Mesenchymal stem cell (in vitro differentiated cells and primary cell): Measurements from ENCODE around the gene SUPT3H.

Source experiments
- DNase-seq: peaks from one replicate; pipeline ENCODE4 v3.0.0-alpha.2; 2013
- H2AFZ ChIP-seq: one replicate; pipeline ENCODE4 v1.6.1; 2013; ENCODE audit warnings: low read depth, mild to moderate bottlenecking, control low read depth, inconsistent platforms, low read length, moderate library complexity
- H2AK5ac ChIP-seq: 2 replicates; pipeline ENCODE4 v1.6.1; 2013; ENCODE audit warnings: low read length, moderate library complexity, mild to moderate bottlenecking, inconsistent platforms; ENCODE audit not compliant: severe bottlenecking
- H2BK120ac ChIP-seq: one replicate; pipeline ENCODE4 v1.6.1; 2013; ENCODE audit warnings: low read depth, mild to moderate bottlenecking, inconsistent platforms, low read length, moderate library complexity
- H2BK12ac ChIP-seq, 2 experiments: one replicate each; pipeline ENCODE4 v1.6.1; 2013; ENCODE audit warnings: inconsistent platforms in 2 of 2, low read length in 2 of 2, mild to moderate bottlenecking in 2 of 2, moderate library complexity in 2 of 2, control low read depth in 1 of 2
- H2BK15ac ChIP-seq: one replicate; pipeline ENCODE4 v1.6.1; 2013; ENCODE audit warnings: mild to moderate bottlenecking, low read depth, inconsistent platforms; ENCODE audit not compliant: poor library complexity, severe bottlenecking
- H2BK5ac ChIP-seq: 2 replicates; pipeline ENCODE4 v1.6.1; 2013; ENCODE audit warnings: low read depth, mild to moderate bottlenecking, low read length, control low read depth, inconsistent platforms; ENCODE audit not compliant: poor library complexity, severe bottlenecking
- H3K14ac ChIP-seq, 2 experiments: one replicate each; pipeline ENCODE4 v1.6.1; 2013; ENCODE audit warnings: inconsistent platforms in 2 of 2, low read length in 2 of 2, control low read depth in 1 of 2, mild to moderate bottlenecking in 1 of 2, moderate library complexity in 1 of 2
- H3K18ac ChIP-seq, 2 experiments: one replicate each; pipeline ENCODE4 v1.6.1; 2013; ENCODE audit warnings: inconsistent platforms in 2 of 2, low read length in 2 of 2, control low read depth in 1 of 2, low read depth in 1 of 2, mild to moderate bottlenecking in 1 of 2
- H3K23ac ChIP-seq, 2 experiments: one replicate each; pipeline ENCODE4 v1.6.1; 2013; ENCODE audit warnings: inconsistent platforms in 2 of 2, low read length in 2 of 2, mild to moderate bottlenecking in 2 of 2, moderate library complexity in 2 of 2, control low read depth in 1 of 2
- H3K27ac ChIP-seq: 2 replicates; pipeline ENCODE4 v1.5.1; 2013; ENCODE audit warnings: mild to moderate bottlenecking, moderate library complexity, low read length, control low read depth, inconsistent platforms; ENCODE audit not compliant: poor library complexity, severe bottlenecking
- H3K27me3 ChIP-seq, 2 experiments: 2 replicates each; pipeline versions ENCODE4 v1.6.1 to v1.7.0; 2013; ENCODE audit warnings: low read length in 2 of 2, mild to moderate bottlenecking in 2 of 2, moderate library complexity in 2 of 2, control low read depth in 1 of 2, inconsistent platforms in 1 of 2; ENCODE audit not compliant: control insufficient read depth in 1 of 2, insufficient read depth in 1 of 2
- H3K36me3 ChIP-seq, 2 experiments: 2 replicates each; pipeline versions ENCODE4 v1.6.1 to v1.7.0; 2013; ENCODE audit warnings: low read length in 2 of 2, control low read depth in 1 of 2, inconsistent platforms in 1 of 2, low read depth in 1 of 2, mild to moderate bottlenecking in 1 of 2; ENCODE audit not compliant: insufficient read depth in 2 of 2, control insufficient read depth in 1 of 2
- H3K4ac ChIP-seq, 2 experiments: one replicate each; pipeline ENCODE4 v1.6.1; 2013; ENCODE audit warnings: inconsistent platforms in 2 of 2, low read length in 2 of 2, mild to moderate bottlenecking in 2 of 2, moderate library complexity in 2 of 2, control low read depth in 1 of 2, low read depth in 1 of 2
- H3K4me1 ChIP-seq: 2 replicates; pipeline ENCODE4 v1.6.1; 2013; ENCODE audit warnings: low read depth, low read length, control low read depth; ENCODE audit not compliant: control insufficient read depth, insufficient read depth
- H3K4me2 ChIP-seq: 2 replicates; pipeline ENCODE4 v1.6.1; 2013; ENCODE audit warnings: low read length, mild to moderate bottlenecking, inconsistent platforms; ENCODE audit not compliant: poor library complexity, severe bottlenecking
- H3K4me3 ChIP-seq, 2 experiments: 2 replicates each; pipeline versions ENCODE4 v1.5.1 to v1.7.0; 2013; ENCODE audit warnings: low read length in 2 of 2, mild to moderate bottlenecking in 2 of 2, control low read depth in 1 of 2, low read depth in 1 of 2; ENCODE audit not compliant: insufficient read depth in 1 of 2
- H3K79me1 ChIP-seq: replicated peaks from 2 replicates; pipeline ENCODE4 v1.6.1; 2013; ENCODE audit warnings: mild to moderate bottlenecking, control low read depth, low read length, inconsistent platforms; ENCODE audit not compliant: poor library complexity, severe bottlenecking
- H3K9ac ChIP-seq: 2 replicates; pipeline ENCODE4 v1.7.0; 2013; ENCODE audit warnings: mild to moderate bottlenecking, low read length, moderate library complexity
- H3K9me3 ChIP-seq: 2 replicates; pipeline ENCODE4 v1.7.0; 2013; ENCODE audit warnings: mild to moderate bottlenecking, low read length; ENCODE audit not compliant: control insufficient read depth
- H4K8ac ChIP-seq: one replicate; pipeline ENCODE4 v1.6.1; 2013; ENCODE audit warnings: inconsistent platforms, mild to moderate bottlenecking, low read length, moderate library complexity
- H4K91ac ChIP-seq: one replicate; pipeline ENCODE4 v1.6.1; 2013; ENCODE audit warnings: mild to moderate bottlenecking, low read length, inconsistent platforms
- WGBS: methylation state at CpG from one replicate; pipeline ENCODE4 v1.1.7; 2013; ENCODE audit warnings: mixed read lengths; 5-methylcytosine and 5-hydroxymethylcytosine counted together

The SUPT3H gene

DNA sequence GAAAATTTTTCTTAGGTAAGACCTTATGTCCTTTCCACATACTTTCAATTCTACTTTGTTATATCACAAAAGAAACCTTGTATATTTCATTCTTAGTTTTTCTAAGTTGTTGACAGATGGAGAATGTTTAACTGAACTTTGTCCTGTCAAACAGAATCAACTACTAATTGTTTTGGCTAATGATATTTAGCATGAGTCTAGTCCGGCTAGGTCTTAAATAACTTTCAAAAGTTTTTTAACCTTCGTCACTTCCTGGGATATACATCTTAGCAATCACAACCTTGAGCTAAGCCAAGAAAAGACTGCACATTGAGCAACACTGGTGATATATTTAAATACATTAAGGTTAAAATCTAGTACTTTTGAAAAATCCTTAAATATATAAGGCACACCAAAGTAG, 112.5 kb downstream of the SUPT3H start:
- H4K8ac ChIP-seq, result no peak overlapping the region
- H3K36me3 ChIP-seq, result no peaks in the 10 kb centered on the region
- no peak overlapping the region for H3K4ac ChIP-seq
- H3K9me3 ChIP-seq, result no peaks in the 10 kb centered on the region
- DNase-seq, result peak; percentile 8
- H2BK120ac ChIP-seq, result no peak overlapping the region
- H3K4me3 ChIP-seq, result no peak overlapping the region
- no peaks in the 10 kb centered on the region for H3K4me1 ChIP-seq
- H3K18ac ChIP-seq, result no peak overlapping the region
- H2BK12ac ChIP-seq, result no peak overlapping the region
- H3K14ac ChIP-seq, result no peak overlapping the region
- no peak overlapping the region for H2BK15ac ChIP-seq
- H2BK5ac ChIP-seq, result no peak overlapping the region
- no peaks in the 10 kb centered on the region for H3K27me3 ChIP-seq
- peaks cover 5% of the 10 kb centered on the region for H3K79me1 ChIP-seq
- H3K4me2 ChIP-seq, result no peak overlapping the region
- H3K9ac ChIP-seq, result no peak overlapping the region
- no peak overlapping the region for H2AFZ ChIP-seq
- no peak overlapping the region for H2AK5ac ChIP-seq
- no peak overlapping the region for H3K23ac ChIP-seq
- WGBS, result no CpG with 5 or more reads among the region's 2 CpGs
- no peak overlapping the region for H3K27ac ChIP-seq
- H4K91ac ChIP-seq, result no peak overlapping the region

DNA sequence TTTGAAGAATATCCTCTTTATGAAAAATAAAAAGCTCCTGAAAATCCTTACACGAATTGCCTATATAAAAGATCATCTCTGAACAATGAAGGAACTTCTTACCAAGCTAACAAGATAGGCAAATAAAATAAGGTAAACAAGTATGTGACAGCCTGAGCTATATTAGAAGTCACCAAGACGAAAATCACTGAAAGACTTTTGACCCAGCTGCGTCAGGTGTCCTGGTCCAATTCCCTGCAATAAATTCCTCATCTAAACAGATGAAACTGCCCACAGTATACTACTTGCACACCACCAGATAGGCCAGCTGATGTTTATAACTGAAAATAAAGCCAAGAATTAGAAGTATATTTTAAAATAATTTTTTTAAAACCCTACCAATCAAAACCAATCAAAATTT, 117.0 kb downstream of the SUPT3H start:
- Histone ChIP-seq H3K23ac (no peak overlapping the region), H2BK5ac (no peak overlapping the region), H4K91ac (no peak overlapping the region), H3K18ac (no peak overlapping the region), H3K27me3 (no peaks in the 10 kb centered on the region), H3K9me3 (no peaks in the 10 kb centered on the region), H2AFZ (no peak overlapping the region), H3K4ac (no peak overlapping the region), H2BK120ac (no peak overlapping the region), H4K8ac (no peak overlapping the region), H3K27ac (no peak overlapping the region), H2BK15ac (no peak overlapping the region), H3K79me1 (peaks cover 7% of the 10 kb centered on the region), H3K14ac (no peak overlapping the region), H3K4me1 (no peaks in the 10 kb centered on the region), H3K4me3 (no peak overlapping the region), H3K4me2 (no peak overlapping the region), H3K36me3 (no peaks in the 10 kb centered on the region), H3K9ac (no peak overlapping the region), H2AK5ac (no peak overlapping the region), H2BK12ac (no peak overlapping the region)
- no peak for DNase-seq
- WGBS, result 84% methylated on average over 2 of the region's 3 CpGs

DNA sequence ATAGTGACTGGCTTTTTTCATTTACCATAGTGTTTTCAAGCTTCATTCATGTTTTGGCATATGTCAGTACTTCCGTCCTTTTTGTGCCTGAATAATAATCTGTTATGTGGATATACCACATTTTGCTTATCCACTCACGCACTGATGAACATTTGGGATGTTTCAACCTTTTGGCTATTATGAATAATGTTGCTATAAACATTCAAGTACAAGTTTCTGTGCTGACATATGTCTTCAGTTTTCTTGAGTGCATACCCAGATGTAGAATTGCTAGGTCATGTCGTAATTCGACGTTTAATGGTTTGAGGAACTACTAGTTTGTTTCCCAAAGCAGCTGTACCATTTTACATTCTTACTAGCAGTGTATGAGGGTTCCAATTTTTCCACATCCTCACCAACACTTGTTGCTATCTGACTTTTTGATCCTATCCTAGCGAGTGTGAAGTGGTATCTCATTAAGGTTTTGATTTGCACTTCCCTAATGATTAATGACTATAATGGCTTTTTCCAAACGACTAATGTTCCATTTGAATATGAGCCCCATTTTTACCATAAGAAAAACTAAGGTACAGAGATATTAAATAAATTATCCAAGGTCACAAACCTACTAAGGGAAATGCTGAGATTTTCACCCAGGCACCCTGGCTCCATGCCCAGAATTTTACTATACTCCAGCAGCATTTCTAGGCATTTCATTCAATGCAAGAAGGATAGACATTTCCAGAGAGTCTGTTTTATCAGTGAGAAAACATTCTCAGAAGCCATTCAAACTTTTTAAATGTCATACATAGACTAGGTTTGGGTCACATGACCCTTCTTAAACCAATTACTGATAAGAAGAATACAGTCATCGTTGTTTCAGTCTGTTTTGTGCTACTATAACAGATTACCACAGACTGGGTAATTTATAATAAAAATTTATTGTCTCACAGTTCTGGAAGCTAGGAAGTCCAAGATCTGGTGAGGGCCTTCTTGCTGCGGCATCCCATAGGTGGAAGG, 120.7 kb downstream of the SUPT3H start:
- H2BK15ac ChIP-seq, result no peak overlapping the region
- no peaks in the 10 kb centered on the region for H3K4me1 ChIP-seq
- H3K14ac ChIP-seq, result no peak overlapping the region
- no peak overlapping the region for H2BK12ac ChIP-seq
- WGBS, result 100% methylated on average over 3 of the region's 9 CpGs
- H3K36me3 ChIP-seq, result no peaks in the 10 kb centered on the region
- no peak overlapping the region for H2AK5ac ChIP-seq
- H3K4me2 ChIP-seq, result no peak overlapping the region
- H2BK5ac ChIP-seq, result no peak overlapping the region
- no peak overlapping the region for H2BK120ac ChIP-seq
- no peak overlapping the region for H4K8ac ChIP-seq
- H3K18ac ChIP-seq, result no peak overlapping the region
- no peak overlapping the region for H4K91ac ChIP-seq
- no peak overlapping the region for H2AFZ ChIP-seq
- peaks cover 6% of the 10 kb centered on the region for H3K79me1 ChIP-seq
- no peak overlapping the region for H3K4me3 ChIP-seq
- no peaks in the 10 kb centered on the region for H3K9me3 ChIP-seq
- H3K23ac ChIP-seq, result no peak overlapping the region
- DNase-seq, result no peak
- no peak overlapping the region for H3K9ac ChIP-seq
- H3K4ac ChIP-seq, result no peak overlapping the region
- no peak overlapping the region for H3K27ac ChIP-seq
- H3K27me3 ChIP-seq, result no peaks in the 10 kb centered on the region

DNA sequence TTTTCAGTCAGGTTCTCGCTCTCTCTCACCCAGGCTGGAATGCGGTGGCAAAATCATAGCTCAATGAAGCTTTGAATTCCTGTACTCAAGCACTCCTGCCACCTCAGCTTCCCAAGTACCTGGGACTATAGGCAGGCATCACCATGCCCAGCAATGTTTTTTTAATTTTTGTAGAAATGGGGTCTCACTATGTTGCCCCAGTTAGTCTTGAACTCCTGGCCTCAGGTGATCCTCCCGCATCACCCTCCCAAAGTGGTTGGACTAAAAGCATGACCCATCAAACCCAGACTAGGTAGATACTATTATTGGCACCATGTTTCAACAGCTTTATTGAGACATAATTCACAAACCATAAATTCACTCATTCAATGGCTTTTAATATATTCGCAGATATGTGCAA, 122.3 kb downstream of the SUPT3H start:
- Histone ChIP-seq H2BK5ac (no peak overlapping the region), H3K79me1 (peaks cover 4% of the 10 kb centered on the region), H4K8ac (no peak overlapping the region), H3K4me1 (no peaks in the 10 kb centered on the region), H3K18ac (no peak overlapping the region), H2BK12ac (no peak overlapping the region), H3K9me3 (no peaks in the 10 kb centered on the region), H2AFZ (no peak overlapping the region), H3K36me3 (no peaks in the 10 kb centered on the region), H3K27ac (no peak overlapping the region), H3K4me2 (no peak overlapping the region), H3K9ac (no peak overlapping the region), H3K14ac (no peak overlapping the region), H2BK120ac (no peak overlapping the region), H3K4ac (no peak overlapping the region), H3K4me3 (no peak overlapping the region), H2AK5ac (no peak overlapping the region), H2BK15ac (no peak overlapping the region), H4K91ac (no peak overlapping the region), H3K23ac (no peak overlapping the region), H3K27me3 (no peaks in the 10 kb centered on the region)
- DNase-seq, result no peak
- WGBS, result 92% methylated on average over 3 of the region's 4 CpGs
